Activated T-cell treated with anti-CD3 and anti-CD28 coated beads, Interleukin-2, amount 50 U/mL, for 48 hours (primary cell): ENCODE results near the gene MACROH2A1.

Source experiments
- DNase-seq, 2 experiments: peaks; one replicate each; pipeline ENCODE4 v3.0.0-alpha.2; 2020

MACROH2A1 gene

DNA sequence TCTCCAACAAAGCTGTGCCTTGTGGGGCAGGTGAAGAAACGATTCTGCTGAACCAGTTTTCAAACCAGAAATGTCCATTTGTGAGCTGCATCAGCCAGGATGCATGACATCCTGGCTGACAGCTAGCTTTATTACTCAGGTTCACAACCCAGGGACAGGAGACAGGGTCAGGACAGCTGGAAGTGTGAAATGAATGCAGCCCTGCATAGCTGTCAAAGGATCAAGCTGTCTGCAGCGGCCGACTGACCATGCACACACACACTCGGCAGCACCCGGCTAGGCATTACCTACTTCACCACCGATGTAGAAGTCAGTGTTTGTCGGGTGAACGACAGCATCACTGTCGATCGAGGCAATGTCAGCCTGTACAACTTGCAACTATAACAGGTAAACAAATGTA, 48.5 kb downstream of the MACROH2A1 start:
- no peak for DNase-seq

GRCh38 chr5:135349886-135350285, 49.1 kb downstream of the MACROH2A1 start:
- no peak for DNase-seq

GRCh38 chr5:135349451-135349850, 49.6 kb downstream of the MACROH2A1 start:
- DNase-seq: no peak

- no peak for DNase-seq
Observed at GRCh38 chr5:135348918-135349317, 50.1 kb downstream of the MACROH2A1 start.

DNA sequence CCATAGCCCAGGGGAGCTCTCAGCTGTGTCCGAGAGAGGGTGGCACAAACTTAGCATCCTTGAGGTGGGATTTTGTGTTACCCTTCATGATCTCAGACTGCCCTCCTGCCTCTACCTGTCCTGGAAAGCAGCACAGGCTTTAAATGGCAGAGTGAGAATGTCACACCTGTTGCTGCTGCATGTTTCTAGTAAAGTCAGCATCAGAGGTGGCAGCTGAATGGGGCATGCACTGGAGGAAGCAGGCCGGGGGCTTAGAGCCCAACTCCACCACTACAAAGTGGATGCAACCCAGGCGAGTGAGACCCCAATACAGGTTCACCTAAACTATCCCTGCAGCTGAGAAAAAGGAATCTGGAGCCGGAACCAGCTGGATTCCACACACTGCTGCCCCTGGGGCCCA, 51.6 kb downstream of the MACROH2A1 start:
- no peak for DNase-seq

DNA sequence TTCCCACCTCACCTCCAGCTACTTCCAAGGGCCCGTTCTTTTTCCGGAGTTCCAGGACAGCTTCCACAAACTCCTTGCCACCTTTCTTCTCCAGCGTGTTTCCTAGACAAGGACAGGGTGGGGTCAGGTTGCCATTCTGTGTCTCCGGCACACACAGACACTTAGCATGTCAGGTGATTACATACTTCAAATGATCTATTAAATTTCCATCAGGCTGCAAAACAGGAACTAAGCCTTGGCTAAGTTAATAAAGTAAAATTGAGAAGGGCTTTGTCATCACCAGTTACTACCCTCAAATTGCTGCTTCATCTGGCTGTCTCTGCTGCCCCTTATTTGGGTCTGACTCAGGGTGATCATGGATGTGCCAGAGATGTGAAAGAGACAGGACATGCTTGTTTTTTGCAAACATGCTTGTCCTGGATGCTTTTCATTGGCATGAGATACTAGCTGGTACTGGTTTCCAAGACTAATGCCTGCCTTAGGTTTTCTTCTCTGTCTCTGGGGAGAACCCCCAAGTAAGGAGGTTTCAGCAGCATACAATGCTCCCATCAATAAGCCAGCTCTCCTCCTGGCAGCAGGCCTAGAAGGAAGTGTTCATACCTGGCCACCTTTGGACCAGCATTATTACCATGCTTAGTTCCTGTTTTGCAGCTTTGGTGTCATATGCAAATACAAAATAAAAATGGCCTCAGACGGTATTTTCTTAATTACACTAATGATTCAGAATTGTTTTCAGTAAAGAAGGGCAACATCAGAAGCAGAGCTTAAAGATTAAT, 52.9 kb downstream of the MACROH2A1 start:
- DNase-seq: no peak

DNA sequence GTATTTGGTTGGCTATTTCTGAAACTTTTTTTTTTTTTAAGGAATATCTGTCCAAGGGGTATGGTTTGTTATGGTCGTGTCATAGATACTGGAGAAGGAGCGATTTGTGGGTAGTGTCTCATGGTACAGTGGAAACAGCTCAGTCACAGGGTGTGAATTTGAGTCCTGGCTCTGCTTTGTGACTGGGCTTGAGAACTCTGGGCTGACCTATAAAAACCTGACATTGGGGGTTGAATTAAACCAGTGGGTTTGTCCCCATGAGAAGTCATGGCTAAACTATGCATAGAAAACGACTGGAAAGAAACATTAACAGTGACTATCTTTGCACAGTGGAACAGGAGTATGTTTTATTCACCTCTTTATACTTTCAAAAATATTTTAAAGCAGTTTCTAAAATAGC, 54.7 kb downstream of the MACROH2A1 start:
- DNase-seq: no peak

DNA sequence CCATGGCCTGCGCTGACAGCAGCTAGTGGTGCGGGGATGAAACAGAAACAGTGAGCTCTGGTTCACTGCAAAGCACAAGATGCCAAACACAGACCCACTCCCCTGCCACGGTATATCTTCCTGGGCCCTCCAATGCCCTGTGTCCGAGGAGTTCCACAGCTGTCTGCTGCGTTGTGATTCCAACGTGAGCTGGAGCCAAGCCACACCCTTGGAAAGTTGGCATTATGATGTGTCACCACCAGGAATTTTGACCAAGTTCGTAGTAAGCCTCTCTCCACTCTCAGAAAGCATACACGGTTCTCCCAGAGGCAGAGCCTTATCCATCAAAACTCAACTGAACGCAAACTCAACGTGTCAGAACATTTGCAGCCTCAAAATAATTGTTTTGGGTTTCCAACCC, 55.6 kb downstream of the MACROH2A1 start:
- DNase-seq: no peak

- no peak for DNase-seq
Observed at GRCh38 chr5:135342551-135342875, 56.5 kb downstream of the MACROH2A1 start.

DNA sequence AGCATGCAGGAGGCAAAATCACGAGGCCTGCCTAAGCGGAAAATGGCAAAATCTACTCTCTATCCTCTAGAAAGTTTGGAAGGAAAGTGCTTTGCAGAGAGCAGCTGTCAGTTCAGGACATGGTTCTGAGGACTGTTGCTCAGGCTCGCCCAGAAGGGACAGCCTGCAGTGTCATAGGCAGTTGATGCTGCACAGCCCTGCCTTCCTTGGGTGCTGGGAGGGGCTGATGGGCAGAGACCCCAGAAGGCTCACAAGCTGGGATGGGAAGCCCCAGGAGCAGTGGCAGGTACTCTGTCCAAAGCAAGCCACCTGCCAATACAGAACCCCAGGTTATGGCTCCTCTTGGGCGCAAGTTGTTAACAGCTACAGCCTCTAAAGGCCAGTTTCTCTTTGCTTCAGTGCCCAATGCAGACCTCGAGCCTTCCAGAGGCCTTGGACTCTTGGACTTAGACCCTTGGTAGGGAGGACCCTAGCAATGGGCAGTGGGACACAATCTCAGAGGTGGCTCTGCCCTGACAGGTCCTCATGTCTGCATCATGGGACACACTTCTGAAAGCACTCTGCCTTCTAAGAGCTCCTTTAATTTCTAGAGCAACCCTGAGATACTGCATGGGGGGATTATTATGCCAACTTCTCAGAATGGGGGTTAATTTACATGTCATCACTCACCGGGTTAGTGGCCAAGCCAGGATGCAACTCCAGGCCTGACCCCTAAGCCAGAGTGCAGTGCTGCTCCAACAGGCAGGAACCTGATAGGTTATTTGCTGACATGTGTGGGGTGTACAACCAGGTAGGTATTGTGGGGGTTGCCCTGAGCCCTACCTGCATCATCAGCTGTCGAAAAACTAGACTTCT, 57.1 kb downstream of the MACROH2A1 start:
- DNase-seq: no peak

- DNase-seq: no peak
Observed at GRCh38 chr5:135341016-135341666, 57.9 kb downstream of the MACROH2A1 start.

DNA sequence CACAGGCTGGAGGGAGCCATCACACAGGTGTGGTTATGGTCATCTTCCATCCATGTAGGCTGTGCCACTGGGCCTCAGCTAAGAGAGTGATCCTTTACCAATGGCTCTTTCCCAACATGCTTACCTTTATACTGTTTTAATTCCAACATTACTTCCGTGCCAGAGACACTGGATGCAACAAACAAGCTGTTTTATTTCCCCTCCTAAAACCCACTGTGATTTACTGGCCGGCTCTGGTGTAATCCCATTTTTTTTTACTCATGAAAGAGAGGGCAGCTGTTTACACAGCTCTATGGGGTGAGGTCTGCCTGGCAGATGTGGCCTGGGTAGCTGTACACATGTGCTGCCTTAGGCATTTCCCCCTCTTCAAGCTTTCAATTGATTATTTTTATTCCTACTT, 58.5 kb downstream of the MACROH2A1 start:
- DNase-seq: no peak

DNA sequence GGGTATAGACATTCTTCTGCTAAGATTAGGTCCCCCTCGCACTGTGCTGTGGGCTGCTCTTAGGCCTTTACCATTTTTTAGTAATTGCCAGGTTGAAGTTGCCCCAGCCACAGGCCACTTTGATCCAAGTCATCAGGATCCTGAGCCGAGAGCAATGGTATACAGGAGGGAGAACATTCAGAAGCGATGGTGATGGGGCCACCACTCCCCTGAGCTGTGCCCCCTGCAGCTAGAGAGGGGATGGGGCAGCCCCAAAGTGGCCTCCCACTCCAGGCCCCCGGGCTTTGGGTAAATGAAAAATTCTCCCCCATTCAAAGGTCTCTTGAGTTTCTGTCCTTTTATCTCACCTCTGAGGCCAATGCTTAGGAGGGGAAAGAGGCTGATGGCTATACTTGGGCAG, 59.4 kb downstream of the MACROH2A1 start:
- no peak for DNase-seq

DNA sequence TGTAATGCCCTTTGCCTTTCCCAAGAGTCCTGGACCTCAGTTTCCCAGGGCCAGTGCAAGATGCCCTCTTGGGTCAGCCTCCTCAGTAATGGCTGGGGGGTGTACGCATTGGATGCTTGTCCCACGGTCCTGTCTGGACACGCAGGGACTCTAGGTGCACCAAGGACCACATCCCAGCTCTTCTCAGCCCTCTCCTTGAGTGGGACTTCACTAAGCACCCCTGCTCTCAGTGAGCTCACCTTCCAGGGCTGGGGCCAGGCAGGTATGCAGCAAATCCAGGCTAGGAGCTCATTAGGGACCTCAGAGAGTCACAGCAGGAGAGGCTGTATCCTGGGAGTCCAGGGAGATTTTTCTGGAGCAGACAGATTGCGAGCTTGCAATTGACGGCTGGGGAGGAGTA, 59.8 kb downstream of the MACROH2A1 start:
- DNase-seq: no peak

DNA sequence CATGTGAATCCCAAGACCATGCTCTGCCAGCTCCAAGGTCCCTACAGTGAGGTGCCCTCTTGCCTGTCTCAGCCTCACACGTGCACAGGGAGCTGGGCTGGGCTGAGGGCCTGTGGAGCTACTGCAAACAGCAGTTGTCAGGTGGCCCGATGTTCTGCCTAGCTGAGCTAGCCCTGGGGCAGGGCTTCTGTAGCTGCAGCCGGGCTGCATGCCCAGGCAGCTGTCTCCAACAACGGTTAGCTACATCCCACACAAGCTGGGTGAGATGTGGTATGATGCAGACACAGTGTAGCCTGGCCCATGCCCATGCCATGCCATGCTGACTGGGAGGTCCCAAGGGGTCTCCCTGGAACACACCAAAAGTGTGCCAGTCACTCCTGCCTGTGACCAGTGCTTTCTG, 62.0 kb downstream of the MACROH2A1 start:
- no peak for DNase-seq

- no peak for DNase-seq
Observed at GRCh38 chr5:135335031-135335828, 63.8 kb downstream of the MACROH2A1 start.

GRCh38 chr5:135333732-135334515, 65.1 kb downstream of the MACROH2A1 start:
- DNase-seq: no peak

DNA sequence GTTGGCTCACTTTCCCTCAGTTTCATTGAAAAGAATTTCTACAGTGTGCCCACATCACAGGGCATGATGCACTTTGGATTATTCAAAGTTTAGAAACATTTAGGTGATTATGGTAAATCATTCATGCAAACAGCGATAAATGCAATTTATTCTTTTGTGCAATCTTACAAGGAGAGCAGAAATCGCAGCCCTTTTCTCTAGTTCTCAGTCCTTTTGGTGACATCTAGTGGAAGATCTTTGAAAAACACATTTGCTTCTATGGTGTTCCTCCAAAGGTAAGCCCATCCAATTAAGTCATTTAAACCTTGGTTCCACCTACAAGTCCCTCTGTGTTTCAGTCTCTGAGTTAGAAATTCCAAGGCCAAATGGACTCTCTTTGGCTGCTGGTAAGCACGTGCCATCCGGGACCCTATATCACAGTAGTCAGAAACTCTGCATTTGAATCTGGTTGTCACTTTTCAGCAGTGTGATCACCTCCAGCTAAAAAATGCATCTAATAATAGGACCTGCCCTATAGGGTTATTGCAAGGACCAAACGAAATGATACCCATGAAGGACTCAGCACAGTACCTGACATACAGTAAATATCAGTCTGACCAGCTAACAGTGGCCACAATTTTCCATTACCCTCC, 66.4 kb downstream of the MACROH2A1 start:
- DNase-seq: no peak

DNA sequence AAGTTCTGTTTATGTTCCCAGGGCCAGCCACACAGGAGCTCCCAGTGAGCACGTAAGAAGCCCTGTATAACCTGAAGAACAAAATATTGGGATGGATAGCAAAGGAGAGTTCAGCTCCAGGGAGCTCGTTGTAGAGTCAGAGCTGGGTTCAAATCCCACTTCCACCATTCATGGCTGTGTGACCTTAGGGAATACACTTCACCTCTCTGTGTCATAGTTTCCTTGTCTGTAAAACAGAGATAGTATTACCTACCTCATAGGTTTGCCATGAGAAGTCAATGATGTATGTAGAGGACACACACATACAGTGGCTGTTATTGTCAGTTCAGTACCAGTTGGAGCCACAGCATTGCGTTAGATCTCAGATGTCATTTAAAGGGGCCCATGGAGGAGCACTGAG, 67.4 kb downstream of the MACROH2A1 start:
- no peak for DNase-seq

GRCh38 chr5:135330798-135331096, 68.3 kb downstream of the MACROH2A1 start:
- DNase-seq: no peak

GRCh38 chr5:135329913-135330797, 68.9 kb downstream of the MACROH2A1 start:
- no peak for DNase-seq
